Fibroblast of skin of left biceps (primary cell): ENCODE results near the gene OR10AD1.
"Not testable (repeated sequence)": the region's sequence is repeated elsewhere in the genome, so short reads cannot be mapped to it uniquely, and the experiment has no call there.

Experiments used
- DNase-seq, 2 experiments: peaks; one replicate each; pipeline ENCODE4 v3.0.0-alpha.2; 2013; ENCODE audit warnings: low read depth in 2 of 2

The OR10AD1 gene

DNA sequence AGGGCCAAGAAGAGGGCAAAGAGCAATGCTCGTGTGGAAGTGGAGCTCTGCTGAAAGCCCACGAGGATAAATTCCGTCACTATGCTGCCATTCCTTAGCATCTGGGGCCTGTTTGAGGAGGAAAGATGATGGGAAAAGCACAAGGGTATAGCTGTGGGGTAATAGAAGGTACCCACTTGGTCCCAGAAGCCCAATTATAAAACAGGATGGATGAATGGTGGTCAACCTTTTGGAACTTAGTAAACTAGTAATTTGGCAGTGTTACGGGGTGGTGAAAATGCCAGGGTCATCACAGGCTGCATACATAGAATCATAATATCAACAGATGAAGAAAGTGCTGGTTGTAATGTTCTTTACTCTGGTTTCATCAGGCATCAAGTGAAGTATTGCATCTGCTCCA is at the start of gene OR10AD1:
OR10AD1 (minus strand) TSS at position 101 of the 400 bp plus-strand sequence; CDS start at position 101, 0 bp downstream.
- DNase-seq, result no peak

- DNase-seq, result no peak
These were observed 44.3 kb upstream of the OR10AD1 start for GRCh38 chr12:48247181-48247966.

GRCh38 chr12:48237162-48237561 is 34.1 kb upstream of the OR10AD1 start:
- no peak for DNase-seq

GRCh38 chr12:48235796-48236333 is 32.8 kb upstream of the OR10AD1 start:
- no peak for DNase-seq

- not testable (repeated sequence) for DNase-seq
These were observed 28.3 kb upstream of the OR10AD1 start for GRCh38 chr12:48231169-48231958.

- DNase-seq, result not testable (repeated sequence)
These were observed 21.4 kb upstream of the OR10AD1 start for GRCh38 chr12:48224533-48224932.

DNA sequence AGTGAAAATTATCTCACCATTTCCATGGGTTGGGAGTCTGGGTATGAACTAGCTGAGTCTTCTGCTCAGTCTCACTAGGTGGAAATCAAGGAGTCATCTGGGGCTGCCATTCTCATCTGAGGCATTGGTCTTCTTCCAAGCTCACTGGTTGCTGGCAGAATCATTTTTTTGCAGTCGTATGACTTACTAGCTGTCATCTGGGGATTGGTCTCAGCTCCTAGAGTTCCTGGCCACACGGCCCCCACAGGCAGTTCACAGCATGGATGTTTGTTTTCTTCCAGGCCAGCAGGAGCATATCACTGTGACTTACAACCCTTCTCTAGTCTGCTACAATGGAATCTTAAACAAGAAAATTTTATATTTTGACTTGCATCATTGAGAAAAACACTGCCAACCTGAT is 18.6 kb upstream of the OR10AD1 start:
- no peak for DNase-seq

DNA sequence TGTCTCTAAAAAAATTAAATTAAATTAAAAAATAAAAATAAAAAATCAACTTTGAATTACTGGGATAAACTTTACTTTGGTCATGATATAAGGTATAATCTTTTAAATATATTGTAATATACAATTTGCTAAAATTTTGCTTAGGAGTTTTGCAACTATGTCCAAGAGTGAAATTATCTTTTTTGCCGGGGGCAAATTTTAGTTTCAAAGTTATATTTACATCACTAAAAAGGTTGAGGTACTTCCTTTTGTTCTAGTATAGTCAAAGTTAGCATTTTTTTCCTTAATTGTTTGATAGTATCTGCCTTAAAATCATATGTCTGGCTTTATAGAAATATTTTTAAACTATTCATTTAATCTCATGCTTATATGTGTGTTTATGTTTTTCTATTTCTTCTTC is 17.6 kb upstream of the OR10AD1 start:
- DNase-seq, result no peak

DNA sequence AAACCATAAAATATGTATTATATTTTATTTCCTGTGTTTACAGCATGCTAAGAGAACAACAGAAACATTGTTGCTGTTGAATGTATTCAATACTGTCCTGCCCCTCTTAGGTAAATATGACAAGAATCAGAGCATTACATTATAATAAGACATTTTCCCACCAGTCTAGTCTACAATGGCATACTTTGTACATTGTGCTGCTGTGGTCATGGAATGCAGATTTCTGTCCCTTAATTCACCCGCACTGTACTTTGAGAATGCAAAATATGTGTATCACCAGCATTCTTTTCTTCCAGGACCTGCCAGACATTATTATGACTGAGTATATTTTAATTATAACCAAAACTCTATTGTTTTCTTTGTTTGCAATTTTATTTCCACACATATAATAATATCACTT is 16.5 kb upstream of the OR10AD1 start:
- no peak for DNase-seq

GRCh38 chr12:48216785-48217184 is 13.7 kb upstream of the OR10AD1 start:
- DNase-seq, result no peak

DNA sequence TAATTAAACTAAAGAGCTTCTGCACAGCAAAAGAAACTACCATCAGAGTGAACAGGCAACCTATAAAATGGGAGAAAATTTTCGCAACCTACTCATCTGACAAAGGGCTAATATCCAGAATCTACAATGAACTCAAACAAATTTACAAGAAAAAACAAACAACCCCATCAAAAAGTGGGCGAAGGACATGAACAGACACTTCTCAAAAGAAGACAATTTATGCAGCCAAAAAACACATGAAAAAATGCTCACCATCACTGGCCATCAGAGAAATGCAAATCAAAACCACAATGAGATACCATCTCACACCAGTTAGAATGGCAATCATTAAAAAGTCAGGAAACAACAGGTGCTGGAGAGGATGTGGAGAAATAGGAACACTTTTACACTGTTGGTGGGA is 6.4 kb upstream of the OR10AD1 start:
- not testable (repeated sequence) for DNase-seq

- no peak for DNase-seq
These were observed 326 bp downstream of the OR10AD1 start for GRCh38 chr12:48202766-48203165.

DNA sequence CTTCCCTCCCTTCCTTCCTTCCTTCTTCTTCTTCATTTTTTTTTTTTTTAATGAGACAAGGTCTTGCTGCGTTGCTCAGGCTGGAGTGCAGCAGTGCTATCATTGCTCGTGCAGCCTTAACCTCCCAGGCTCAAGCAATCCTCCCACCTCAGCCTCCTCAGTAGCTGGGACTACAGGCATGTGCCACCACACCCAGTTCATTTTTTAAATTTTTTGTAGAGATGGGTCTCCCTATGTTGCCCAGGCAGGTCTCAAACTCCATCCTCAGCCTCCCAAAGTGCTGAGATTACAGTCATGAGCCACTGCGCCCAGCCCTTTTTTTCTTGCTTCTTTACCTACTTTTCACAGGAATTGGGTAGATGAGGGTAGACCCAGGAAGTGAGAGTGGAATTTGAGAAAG is 1.6 kb downstream of the OR10AD1 start:
- DNase-seq, result no peak

GRCh38 chr12:48201091-48201490 is 2.0 kb downstream of the OR10AD1 start:
- DNase-seq, result no peak

DNA sequence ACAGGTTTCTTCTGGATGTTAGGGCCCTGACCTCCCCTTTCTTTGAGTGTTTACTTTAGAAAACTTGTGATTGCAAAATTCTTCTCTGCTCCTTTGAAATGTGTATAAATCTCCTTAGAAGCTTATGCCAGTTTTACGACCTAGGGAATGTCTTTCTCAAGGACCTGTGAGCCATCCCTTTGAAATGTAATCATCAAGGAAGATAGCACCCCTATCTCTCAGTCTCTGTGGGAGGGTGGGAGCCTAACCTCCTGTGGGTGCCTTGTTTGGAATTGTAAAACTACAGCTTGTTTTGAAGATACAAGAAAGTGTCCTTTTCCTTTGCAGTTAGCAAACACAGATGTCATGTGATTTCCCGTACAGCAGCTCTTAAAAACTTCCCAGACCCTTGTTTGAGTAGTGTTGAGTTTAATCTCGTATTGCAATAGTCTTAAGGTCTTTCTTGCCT is 3.3 kb downstream of the OR10AD1 start:
- DNase-seq, result no peak

GRCh38 chr12:48198985-48199384 is 4.1 kb downstream of the OR10AD1 start:
- no peak for DNase-seq

GRCh38 chr12:48198672-48198971 is 4.5 kb downstream of the OR10AD1 start:
- DNase-seq, result no peak

- DNase-seq, result peak; percentile 79
These were observed 5.0 kb downstream of the OR10AD1 start for GRCh38 chr12:48197971-48198671.

- no peak for DNase-seq
These were observed 5.5 kb downstream of the OR10AD1 start for GRCh38 chr12:48197549-48197970.

DNA sequence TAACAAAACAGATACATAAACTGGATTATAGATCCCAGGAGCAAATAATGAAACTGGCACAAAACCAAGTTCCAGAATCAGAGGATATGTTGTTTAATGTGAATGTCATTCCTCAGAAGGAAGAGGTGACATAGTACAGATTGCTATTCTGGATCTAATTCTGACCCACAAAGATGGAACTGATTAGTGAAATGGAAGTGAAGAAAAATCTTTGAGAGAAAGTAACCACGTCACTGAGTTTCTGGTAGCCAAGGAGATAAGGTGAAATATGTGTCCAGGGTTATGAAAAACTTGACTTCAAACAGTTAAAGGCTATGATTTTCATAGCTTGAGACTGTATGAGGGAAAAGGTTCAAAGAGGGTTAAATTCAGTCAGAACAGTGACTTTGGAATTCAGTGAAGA is 8.3 kb downstream of the OR10AD1 start:
- peak in 1 of 2 experiments; percentile 36 for DNase-seq

DNA sequence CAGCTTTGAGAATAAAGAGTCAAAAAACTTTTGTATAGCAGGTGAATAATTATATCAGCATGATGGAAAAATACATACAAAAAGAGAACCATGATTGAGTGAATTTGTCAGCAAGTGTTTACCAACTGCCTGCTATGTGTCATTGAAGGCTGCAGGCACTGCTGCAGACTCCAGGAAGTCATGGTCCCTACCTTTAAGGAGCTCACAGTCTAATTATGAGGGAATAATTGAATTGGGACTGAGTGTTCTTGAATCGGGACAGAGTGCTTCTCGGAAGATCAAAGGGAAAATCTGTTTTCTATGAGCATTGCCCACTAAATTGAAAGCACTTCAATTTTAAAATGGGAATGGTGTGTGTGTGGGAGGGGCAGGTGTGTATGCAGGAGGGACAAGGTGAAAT is 9.5 kb downstream of the OR10AD1 start:
- DNase-seq, result no peak

GRCh38 chr12:48192861-48193260 is 10.2 kb downstream of the OR10AD1 start:
- no peak for DNase-seq
